K562 (cell line): ENCODE results near the gene TRA2B. TPM values are rescaled to one million over a fixed set of nuclear protein-coding genes. Genes with fewer than 3 reads are reported as not detected.

Experiments
- CXXC5 ChIP-seq: fragments of 250-450 bp; sonication (Bioruptor Pico); IDR thresholded peaks from 2 replicates; pipeline ENCODE4 v1.8.0; 2022; ENCODE audit warnings: inconsistent platforms, mild to moderate bottlenecking, moderate library complexity
- ELK1 ChIP-seq: sonication (generic); formaldehyde crosslinking; IDR thresholded peaks from 2 replicates; pipeline ENCODE4 v1.8.1; 2022; ENCODE audit warnings: missing genetic modification reagents
- FOXK1 ChIP-seq: sonication (generic); formaldehyde crosslinking; IDR thresholded peaks from 2 replicates; pipeline ENCODE4 v1.8.0; 2022; ENCODE audit warnings: missing genetic modification reagents, mild to moderate bottlenecking, borderline replicate concordance
- KAT8 ChIP-seq: fragments of 450-650 bp; IDR thresholded peaks from 2 replicates; pipeline ENCODE4 v1.6.1; 2016; ENCODE audit warnings: low read depth, mild to moderate bottlenecking
- NFXL1 ChIP-seq: fragments of 450-650 bp; formaldehyde crosslinking; IDR thresholded peaks from 2 replicates; pipeline ENCODE4 v1.4.0; 2021; ENCODE audit warnings: mild to moderate bottlenecking
- NKRF ChIP-seq: fragments of 450-650 bp; IDR thresholded peaks from 2 replicates; pipeline ENCODE4 v1.6.1; 2016; ENCODE audit warnings: borderline replicate concordance
- NR3C1 ChIP-seq: sonication (generic); formaldehyde crosslinking; IDR thresholded peaks from 2 replicates; pipeline ENCODE4 v1.8.1; 2022; ENCODE audit warnings: missing genetic modification reagents
- PRPF4 ChIP-seq: fragments of 200-400 bp; formaldehyde crosslinking; IDR thresholded peaks from one replicate; pipeline ENCODE4 v1.6.1; 2017; ENCODE audit warnings: low read length, low read depth, mild to moderate bottlenecking; ENCODE audit not compliant: insufficient read depth, poor library complexity, severe bottlenecking
- THRAP3 ChIP-seq: fragments of 450-650 bp; IDR thresholded peaks from 2 replicates; pipeline ENCODE4 v1.6.1; 2016; ENCODE audit warnings: mild to moderate bottlenecking, inconsistent platforms, borderline replicate concordance
- ZBED1 ChIP-seq: IDR thresholded peaks from 2 replicates; pipeline ENCODE4 v1.6.1; 2014
- ZBTB8A ChIP-seq: fragments of 450-650 bp; IDR thresholded peaks from 2 replicates; pipeline ENCODE4 v1.6.1; 2018; ENCODE audit warnings: mild to moderate bottlenecking, moderate library complexity; ENCODE audit not compliant: partially characterized antibody
- ZNF146 ChIP-seq: IDR thresholded peaks from one replicate; pipeline ENCODE4 v1.6.1; 2018; ENCODE audit warnings: missing compliant biosample characterization; ENCODE audit not compliant: unreplicated experiment
- ZNF175 ChIP-seq: fragments of 200-800 bp; sonication (Bioruptor generic); IDR thresholded peaks from 2 replicates; pipeline ENCODE4 v1.6.1; 2016; ENCODE audit warnings: low read depth, mild to moderate bottlenecking, missing genetic modification characterization, missing compliant biosample characterization
- ZNF23 ChIP-seq: fragments of 250-450 bp; sonication (Bioruptor Pico); IDR thresholded peaks from 2 replicates; pipeline ENCODE4 v1.4.0; 2020; ENCODE audit warnings: mild to moderate bottlenecking
- ZNF232 ChIP-seq: sonication (generic); formaldehyde crosslinking; IDR thresholded peaks from 2 replicates; pipeline ENCODE4 v1.8.0; 2022; ENCODE audit warnings: mild to moderate bottlenecking, missing genetic modification reagents
- polyA plus RNA-seq, 8 experiments: library from polyadenylated mRNA; depleted of rRNA in 4 of 8; stranded (reverse) in 5 of 8; unstranded in 3 of 8; fragments of >200 nt; fragmentation: Nextera tagmentation in 2 of 8; fragmentation: Illumina TruSeq in 1 of 8; extraction: Ambion mirVana in 2 of 8; extraction: Trizol in 1 of 8; gene quantifications; 2 replicates each; pipeline versions ENCODE4 v1.2.1 to v1.2.3, GENCODE V29; 2011 to 2014; ENCODE audit warnings: inconsistent platforms in 1 of 8, missing spikeins in 1 of 8
- total RNA-seq, 7 experiments: library from RNA; depleted of rRNA in 6 of 7; stranded (reverse); fragments of >200 nt in 6 of 7; fragmentation: Illumina TruSeq in 2 of 7; extraction: Trizol in 2 of 7; gene quantifications; 2 replicates each; pipeline versions ENCODE4 v1.2.1 to v1.2.3, GENCODE V29; 2011 to 2021; ENCODE audit warnings: low replicate concordance in 1 of 7
- TF ChIP-seq, protein P1 (sequence below), 3 experiments: fragments of 200-800 bp in 1 of 3; fragments of 250-450 bp in 1 of 3; fragments of 450-650 bp in 1 of 3; sonication (Bioruptor Pico) in 1 of 3; sonication (Bioruptor generic) in 1 of 3; formaldehyde crosslinking in 1 of 3; IDR thresholded peaks; 2 replicates each; pipeline versions ENCODE4 v1.6.1 to v1.8.0; 2016 to 2022; ENCODE audit warnings: mild to moderate bottlenecking in 2 of 3, missing genetic modification characterization in 2 of 3, missing compliant biosample characterization in 1 of 3, moderate library complexity in 1 of 3

TRA2B gene
- total and polyA plus RNA-seq, 9 of the 15 experiments (the other 6 are each of a cell fraction or from before 2014, with no cell fraction given) = 105 to 411 (median 278) TPM

- TF ChIP-seq PRPF4 (peak; percentile 94), KAT8 (no peak), ELK1 (CRISPR knock-in tag) (no peak), FOXK1 (peak; percentile 15), ZNF232 (CRISPR knock-in tag) (no peak; the same call in none of the 2 replicates), CXXC5 (peak; percentile 82), NFXL1 (CRISPR knock-in tag) (no peak), ZNF146 (CRISPR knock-in tag) (no peak), ZBED1 (peak; percentile 69; the same call in 1 of the 2 replicates), ZNF175 (no peak), THRAP3 (no peak), ZBTB8A (no peak), NKRF (peak; percentile 21; the same call in 1 of the 2 replicates), ZNF23 (no peak), NR3C1 (CRISPR knock-in tag) (peak; percentile 25; the same call in 1 of the 2 replicates)
- TF ChIP-seq, protein P1, sequence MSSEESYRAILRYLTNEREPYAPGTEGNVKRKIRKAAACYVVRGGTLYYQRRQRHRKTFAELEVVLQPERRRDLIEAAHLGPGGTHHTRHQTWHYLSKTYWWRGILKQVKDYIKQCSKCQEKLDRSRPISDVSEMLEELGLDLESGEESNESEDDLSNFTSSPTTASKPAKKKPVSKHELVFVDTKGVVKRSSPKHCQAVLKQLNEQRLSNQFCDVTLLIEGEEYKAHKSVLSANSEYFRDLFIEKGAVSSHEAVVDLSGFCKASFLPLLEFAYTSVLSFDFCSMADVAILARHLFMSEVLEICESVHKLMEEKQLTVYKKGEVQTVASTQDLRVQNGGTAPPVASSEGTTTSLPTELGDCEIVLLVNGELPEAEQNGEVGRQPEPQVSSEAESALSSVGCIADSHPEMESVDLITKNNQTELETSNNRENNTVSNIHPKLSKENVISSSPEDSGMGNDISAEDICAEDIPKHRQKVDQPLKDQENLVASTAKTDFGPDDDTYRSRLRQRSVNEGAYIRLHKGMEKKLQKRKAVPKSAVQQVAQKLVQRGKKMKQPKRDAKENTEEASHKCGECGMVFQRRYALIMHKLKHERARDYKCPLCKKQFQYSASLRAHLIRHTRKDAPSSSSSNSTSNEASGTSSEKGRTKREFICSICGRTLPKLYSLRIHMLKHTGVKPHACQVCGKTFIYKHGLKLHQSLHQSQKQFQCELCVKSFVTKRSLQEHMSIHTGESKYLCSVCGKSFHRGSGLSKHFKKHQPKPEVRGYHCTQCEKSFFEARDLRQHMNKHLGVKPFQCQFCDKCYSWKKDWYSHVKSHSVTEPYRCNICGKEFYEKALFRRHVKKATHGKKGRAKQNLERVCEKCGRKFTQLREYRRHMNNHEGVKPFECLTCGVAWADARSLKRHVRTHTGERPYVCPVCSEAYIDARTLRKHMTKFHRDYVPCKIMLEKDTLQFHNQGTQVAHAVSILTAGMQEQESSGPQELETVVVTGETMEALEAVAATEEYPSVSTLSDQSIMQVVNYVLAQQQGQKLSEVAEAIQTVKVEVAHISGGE (CRISPR knock-in tag; IDR thresholded peaks at IDR 0.05) = 0 out of 6 replicates have a peak, but pooled peaks of 1 of the 3 experiments have one; percentile 59
These were observed at the start of gene TRA2B (continued) for GRCh38 chr3:185937689-185938374.
